HK-2 (cell line): Measurements from ENCODE around the gene RASA2.

ENCODE experiments used
- DNase-seq: peaks from one replicate; pipeline ENCODE4 v3.0.0-alpha.2; 2018; ENCODE audit not compliant: unreplicated experiment

RASA2 gene

DNA sequence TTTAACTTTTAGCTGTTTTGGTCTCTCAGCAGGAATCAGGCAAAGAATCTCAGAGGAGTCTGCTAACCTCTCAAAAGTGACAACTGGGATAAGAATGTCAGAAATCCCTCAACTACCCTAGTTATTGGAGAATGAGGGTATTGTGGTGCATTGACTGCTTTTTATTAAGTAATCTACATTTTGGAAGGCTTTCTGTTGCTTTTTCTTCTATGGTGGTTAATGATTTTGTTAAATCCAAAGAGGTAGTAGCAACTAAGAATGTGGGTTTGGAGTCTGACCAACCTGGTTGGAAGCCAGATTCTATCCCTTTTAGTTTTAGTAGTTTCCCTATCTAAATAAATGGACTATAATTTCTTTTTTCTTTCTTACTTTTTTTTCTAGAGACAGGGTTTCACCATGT, 156.6 kb downstream of the RASA2 start:
- DNase-seq = no peak

DNA sequence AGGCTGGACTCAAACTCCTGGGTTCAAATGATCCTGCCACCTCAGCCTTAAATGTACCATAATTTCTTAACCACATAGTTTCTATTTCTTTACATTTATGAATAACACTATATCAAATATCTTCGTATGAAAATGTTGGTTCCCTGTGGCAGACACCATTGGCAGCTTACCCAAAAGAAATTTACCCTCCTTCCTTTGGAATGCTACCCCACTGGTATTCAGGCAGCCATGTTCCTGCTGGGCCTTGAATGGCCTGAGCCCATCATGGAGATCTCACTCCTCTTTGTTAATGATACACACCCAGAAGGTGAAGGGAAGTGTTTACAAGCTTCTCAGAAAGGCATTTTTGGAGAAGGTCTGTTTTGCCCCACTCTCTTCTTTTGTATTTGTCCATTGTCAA, 157.0 kb downstream of the RASA2 start:
- DNase-seq = no peak

DNA sequence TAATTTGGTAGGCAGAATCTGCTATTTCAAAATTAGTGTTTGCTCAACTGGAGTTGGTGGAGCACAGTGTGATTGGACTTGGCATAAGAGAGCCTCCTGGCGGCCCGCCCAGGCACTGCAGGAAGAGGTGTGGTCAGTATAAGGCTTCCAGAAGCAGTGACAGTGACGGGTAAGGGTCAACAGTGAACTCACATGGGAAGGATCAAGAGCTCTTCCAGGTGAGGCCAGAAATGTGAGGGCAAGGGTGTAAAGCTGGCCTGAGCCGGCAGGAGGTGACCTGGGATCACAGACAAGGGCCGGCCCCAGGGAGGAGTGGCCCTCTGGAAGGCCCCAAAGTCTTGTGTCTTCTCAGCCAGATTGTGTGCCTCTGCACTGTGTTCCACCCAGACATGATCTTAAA, 158.1 kb downstream of the RASA2 start:
- peak; percentile 42 for DNase-seq

DNA sequence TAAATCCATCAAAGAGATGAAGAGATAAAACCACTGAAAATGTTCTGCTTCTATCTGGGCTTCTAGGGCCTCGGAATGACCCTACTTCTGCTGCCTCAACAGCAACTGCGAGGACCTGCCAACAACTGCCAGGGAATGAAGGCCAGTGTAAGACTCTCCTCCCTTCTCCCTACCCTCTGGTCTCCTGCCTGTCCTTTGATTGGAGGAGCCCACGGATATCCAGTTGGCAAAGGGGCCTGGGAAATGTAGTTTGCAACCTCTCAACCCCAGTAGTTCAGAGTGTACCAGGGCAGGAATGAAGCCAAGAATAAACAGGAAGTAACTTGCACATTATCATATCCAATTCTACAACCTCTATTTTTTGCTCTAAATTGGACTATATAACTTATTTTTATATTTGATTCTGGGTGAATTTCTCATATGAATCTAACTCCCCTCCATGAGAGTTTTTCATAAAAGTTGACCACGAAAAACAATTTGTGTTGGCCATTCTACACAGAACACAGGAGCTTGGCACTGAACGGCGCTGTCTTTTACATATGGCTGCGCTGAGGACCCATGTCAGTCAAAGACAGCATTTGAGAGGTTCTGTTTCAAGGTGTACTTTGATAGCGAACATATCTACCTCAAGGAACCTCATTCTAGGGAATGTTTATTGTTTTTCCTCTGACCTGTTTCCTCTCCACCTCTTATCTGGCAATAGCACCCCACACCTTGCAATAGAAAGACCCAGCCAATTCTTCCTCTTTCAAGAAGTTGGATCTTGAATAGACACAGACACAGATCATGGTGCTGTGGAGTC, 160.1 kb downstream of the RASA2 start:
- no peak for DNase-seq

DNA sequence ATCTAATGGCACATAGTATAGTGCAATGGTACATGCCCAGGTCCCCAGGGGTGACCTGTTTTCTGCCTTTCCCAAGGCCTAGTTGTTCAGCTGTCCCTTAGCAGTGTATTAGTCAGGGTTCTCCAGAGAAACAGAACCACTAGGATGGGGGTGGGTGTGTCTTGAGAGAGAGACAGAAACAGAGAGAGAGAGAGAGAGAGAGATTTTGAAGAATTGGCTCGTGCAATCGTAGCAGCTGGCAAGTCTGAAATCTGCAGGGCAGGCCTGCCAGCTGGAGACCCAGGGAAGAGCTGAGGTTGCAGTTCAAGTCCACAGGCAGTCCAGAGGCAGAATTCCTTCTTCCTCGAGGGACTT, 160.7 kb downstream of the RASA2 start:
- no peak for DNase-seq

DNA sequence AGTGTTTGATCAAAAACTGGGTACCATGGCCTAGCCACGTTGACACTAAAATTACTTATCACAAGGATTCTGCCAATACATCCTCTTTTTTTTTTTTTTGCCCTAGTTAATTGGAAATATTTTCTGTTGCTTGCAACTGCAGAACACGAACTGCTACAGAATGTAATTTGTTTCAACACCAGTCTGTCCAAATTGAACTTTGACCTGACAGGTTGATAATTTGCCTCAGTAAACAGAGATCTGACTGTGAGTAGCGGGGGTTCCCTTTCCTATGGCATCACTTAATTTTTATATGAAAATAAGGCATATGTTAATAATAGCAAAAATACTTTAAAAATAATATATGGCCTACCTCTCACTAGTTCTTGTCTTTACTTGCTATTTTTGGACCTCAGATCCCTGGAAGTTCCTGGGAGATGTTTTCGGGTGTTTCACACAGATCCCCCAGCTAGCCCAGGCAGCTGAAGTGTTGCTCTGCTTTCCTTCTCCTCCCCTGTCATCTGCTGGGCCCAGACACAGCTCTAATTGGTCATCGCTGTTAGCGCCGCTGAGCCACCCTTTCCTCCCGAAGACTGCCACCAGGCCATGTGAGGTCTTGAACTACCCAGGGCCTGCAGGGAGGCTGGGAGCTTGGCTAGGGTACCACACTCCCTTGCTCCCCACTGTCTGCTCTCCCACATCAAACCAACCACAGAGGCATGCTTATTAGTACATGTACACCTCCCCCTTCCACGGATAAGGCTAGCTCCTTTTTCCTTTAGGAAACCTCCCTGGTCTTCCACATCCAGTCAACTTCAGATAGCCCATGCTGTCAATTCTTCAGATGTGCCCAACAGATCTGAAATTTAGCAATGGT, 161.5 kb downstream of the RASA2 start:
- no peak for DNase-seq

DNA sequence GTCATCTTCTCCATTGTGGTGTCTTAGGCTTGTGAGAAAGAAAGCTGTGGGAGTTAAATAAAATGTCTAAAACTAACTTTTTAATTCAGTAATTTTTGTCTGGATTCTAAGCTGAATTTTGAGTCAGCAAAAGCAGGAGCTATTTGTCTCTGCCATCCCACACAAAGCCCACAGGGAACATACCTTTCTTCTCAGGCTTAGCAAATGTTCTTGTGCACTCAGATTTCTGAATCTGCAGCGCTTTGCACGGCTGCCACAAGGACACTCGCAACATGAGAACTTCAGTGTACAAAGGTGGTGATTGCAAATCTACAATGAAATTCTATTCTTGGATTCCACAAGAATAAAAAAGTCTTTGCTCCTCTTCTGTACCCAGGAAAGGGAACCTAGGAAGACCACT, 163.0 kb downstream of the RASA2 start:
- no peak for DNase-seq

DNA sequence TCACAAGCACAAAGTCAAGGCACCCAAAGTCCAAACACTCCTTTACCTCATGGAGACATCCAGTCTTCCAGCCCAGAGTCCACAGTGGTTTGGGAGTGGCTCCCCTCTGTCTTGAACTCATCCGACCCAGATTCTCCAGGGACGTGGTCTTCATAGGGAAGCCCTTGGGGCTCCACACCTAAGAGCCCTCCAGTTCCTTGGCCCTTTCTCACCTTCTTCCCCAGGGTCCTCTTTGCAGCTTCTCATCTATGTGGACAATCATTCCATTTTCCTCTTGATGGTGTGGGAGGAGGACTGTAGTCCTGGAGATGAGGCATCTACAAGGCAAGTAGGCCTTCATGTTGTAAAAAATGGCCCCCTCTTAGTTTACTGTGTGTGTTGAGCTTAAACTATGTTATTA, 164.0 kb downstream of the RASA2 start:
- DNase-seq = no peak

DNA sequence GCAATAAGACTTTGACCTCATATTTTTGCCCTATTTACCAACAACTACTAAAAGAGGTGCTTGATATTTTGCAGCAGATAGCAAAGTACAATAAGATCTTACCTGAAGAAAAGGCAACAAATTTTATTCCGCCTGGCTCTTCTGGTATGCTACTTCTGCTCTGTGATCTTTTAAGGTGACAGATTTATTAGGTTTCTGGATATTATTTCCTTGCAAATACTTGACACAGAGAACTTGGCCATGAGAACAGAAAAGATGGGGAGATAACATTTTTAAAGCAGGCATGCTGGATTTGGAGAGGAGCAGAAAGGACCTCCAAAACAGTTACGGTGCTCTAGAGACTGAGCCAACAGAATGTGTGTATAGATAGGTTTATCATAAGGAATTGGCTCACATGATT, 164.6 kb downstream of the RASA2 start:
- DNase-seq = no peak

DNA sequence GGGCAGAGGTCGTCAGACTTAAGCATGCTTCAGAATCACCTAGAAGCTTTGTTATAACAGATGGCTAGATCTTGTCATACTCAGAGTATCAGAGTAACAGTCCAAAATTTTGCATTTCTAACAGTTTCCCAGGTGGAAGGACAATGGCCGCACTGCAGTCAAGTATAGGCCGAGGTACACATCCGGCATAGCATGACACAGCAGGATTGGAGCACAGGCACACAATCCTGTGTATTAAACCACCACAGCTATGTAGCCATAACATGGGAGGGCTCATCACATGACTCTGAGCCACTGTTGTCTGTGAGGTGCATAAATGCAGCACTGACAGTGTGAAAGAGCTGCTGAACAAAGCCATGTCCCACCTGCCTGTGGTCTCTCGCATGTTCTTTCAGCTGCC, 165.5 kb downstream of the RASA2 start:
- no peak for DNase-seq

DNA sequence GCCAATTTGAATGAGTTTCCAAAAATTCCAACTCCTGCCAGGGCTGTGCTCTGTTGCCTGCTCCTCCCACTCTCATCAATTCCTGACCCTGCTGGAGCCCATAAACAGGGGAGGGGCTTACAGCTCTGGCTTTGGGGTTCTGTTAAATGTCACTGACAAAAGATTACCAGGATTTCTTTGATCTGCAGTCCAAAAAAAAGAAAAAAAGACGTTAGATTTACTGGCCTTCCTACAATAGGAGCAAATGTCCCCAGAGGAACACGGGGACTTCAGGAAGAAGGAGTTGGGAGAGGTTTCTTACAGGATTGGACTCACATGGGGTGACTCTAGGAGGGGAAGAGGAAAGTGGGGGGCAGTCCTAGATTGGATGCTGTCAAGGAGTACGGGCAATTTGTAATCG, 167.0 kb downstream of the RASA2 start:
- no peak for DNase-seq

DNA sequence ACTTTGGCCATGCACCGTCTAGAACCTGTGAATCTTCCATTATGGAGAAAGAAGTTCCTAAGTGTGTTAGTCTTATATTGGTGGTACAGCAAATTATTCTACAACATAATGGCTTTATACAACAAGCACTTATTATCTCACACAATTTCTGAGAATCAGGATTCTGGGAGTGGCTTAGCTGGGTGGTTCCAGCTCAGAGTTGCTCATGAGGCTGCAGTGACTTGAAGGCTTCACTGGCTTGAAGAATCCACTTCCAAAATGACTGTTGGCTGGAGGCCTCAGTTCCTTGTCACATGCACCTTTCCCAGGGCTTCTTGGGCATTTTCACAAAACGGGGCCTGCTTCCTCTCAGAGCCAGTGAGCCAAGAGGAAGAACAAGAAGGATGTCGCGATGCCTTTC, 169.0 kb downstream of the RASA2 start:
- DNase-seq = no peak

DNA sequence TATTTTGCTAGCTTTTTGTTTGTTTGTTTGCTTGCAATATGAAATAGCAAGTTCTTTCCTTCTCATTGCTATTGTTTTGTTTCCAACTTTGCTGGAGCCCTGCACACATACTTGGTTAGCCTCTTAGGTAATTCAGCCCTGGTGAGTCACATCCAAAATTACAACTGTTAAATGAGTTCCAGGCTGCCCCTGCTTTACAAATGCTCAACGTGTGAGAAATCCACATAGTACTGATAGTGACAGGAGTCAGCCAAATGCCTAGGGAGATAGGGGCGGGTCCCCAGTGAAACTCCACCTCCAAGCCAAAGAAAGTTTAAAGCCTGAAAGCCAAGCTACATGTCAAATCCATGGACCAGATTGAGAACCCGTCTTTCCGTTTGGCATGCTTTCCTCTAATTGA, 169.9 kb downstream of the RASA2 start:
- DNase-seq = no peak

DNA sequence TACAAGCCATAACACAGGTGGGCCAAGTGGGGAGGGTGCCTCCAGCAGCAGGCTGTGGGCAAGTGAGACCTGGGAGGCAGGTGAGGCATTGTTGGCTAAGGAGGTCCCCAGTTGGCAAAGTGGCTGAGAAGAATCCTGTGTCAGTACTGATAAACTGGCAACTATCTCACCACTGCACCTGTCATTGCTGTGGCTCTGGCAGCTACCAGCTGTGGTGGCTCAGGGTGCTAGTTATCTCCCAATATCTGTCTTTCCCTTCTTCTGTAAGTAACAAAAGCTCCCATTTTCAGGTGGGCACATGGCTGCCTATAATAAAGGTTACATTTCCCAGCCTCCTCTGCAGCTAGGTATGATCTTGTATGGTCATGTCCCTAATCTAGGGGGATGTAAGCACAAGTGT, 170.7 kb downstream of the RASA2 start:
- no peak for DNase-seq

DNA sequence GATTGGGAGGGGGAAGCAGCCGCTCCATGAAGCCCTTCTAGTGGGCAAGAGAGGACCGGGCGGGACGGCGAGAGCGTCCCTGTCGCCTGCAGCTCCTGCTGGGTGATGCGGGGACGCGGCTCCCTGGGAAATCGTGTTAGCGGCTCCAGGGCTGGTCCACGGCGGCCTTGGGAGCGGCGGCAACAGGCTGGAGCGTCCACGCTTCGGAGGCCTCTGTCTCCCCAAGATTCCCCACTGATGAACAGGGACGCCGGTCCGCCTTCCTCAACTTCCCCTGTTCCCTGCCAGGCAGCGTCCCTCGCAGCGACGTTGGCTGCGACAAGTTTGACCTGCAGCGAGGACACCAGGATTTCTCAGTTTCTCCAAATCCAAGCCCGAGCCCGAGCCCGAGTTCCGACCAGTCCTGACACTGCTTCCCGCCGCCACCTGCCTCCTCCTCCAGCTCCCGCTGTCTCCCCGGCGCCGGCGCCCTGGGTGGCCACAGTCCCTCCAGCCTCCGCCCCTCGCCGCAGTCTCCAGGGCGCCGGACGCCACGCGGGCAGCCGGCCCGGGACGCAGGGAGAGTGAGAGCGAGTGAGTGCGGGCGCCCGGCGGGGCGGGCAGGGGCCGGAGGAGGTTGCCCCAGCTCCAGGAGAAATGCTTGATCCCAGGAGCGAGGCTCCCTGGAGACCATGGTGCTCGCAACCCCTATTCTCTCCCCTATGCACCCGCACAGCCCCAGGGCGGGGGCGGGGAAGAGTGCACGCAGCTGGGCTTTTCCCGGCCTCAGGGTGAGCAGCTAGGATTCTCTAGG, 173.2 kb downstream of the RASA2 start:
- peak; percentile 79 for DNase-seq

DNA sequence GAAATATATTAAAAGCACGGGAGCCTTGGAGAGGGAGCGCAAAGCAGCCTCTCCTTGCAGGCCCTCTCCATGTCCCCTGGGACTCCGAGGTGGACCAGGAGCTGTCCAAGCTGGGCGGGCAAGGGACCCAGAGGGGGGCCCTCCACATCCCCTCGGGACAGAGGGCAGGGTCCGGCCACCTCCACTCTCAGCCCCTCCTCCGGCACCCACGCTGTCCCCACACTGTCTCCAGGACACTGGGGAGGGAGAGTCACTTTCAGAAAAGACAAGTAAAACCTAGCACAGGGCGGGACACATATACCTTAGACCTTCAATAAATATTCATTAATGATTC, 173.8 kb downstream of the RASA2 start:
- no peak for DNase-seq

DNA sequence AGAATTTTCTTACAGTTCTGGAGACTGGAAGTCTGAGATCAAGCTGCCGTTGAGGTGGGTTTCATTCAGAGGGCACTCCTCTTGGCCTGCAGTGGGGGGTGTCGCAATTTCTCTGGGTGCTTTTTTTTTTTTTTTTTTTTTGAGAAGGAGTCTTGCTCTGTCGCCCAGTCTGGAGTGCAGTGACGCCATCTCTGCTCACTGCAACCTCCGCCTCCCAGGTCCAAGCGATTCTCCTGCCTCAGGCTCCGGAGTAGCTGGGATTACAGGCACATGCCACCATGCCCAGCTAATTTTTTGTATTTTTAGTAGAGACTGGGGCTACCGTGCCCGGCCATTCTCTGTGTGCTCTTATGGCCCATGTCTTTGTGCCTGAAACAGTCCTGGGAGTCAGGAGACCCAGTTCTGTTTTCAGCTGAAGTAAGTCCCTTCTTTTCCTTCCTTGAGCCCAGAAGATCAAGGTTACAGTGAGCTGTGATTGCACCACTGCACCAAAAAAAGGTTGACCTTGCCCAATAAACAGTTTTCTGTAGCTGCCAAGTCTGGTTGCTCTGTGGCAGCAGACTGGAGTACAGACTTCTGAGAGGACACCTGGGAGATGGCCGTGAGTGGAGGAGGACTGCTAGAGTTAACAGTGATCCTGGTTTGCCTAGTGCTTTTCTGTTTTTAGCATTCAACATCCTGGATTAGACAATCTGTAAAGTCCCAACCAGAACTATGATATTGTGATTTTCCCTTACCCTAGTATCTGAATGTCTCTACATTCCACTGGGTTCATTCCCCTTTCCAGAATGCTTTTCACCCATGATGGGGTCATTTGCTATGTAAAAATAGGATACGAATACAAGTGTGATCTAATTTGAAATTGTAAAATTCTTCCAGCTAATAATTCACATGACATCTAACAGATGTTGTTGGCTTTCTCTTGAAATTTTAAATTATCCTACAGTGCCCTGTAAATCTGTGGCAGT, 174.7 kb downstream of the RASA2 start:
- DNase-seq = no peak

DNA sequence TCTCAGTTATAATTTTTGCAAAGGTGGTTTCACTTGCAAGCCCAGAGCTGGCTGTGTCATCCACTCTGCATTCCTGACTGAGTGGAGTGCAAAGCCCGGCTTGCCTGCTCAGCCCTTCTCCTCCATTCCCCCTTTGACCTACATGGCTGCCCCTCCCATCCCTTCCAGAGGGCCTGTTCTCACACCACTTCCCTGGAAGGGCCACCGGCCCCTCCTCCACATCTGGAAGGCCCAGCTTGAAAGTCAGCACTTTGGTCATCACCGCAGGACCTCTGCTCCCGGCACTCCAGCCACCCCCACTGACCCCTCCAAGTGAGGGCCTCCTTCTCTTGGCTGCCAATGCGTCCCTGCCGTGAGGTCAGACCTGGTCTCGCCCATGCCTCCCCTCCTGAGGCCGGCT, 177.2 kb downstream of the RASA2 start:
- DNase-seq = no peak
